Neutrophil (primary cell): ENCODE measurements around the gene LMCD1.

Experiments
- H3K27ac ChIP-seq: fragments of 200-600 bp; sonication (generic); 2 replicates; pipeline ENCODE4 v1.5.1; 2016; ENCODE audit warnings: mild to moderate bottlenecking, moderate library complexity
- H3K27me3 ChIP-seq: fragments of 200-600 bp; sonication (generic); 2 replicates; pipeline ENCODE4 v1.6.0; 2016; ENCODE audit warnings: mild to moderate bottlenecking
- H3K36me3 ChIP-seq: fragments of 200-600 bp; sonication (generic); 2 replicates; pipeline ENCODE4 v1.5.1; 2017
- H3K4me1 ChIP-seq, 2 experiments: fragments of 200-600 bp in 1 of 2; sonication (generic) in 1 of 2; 1 replicate in 1 of 2; 2 replicates in 1 of 2; pipeline versions ENCODE4 v1.5.1 to v1.6.1; 2013 to 2016; ENCODE audit warnings: low read depth in 1 of 2, low read length in 1 of 2, mild to moderate bottlenecking in 1 of 2, moderate library complexity in 1 of 2; ENCODE audit not compliant: control insufficient read depth in 1 of 2, insufficient read depth in 1 of 2
- H3K4me3 ChIP-seq, 2 experiments: fragments of 200-600 bp in 1 of 2; sonication (generic) in 1 of 2; 1 replicate in 1 of 2; 2 replicates in 1 of 2; pipeline ENCODE4 v1.5.1; 2013 to 2016; ENCODE audit warnings: low read depth in 1 of 2, low read length in 1 of 2, mild to moderate bottlenecking in 1 of 2, moderate library complexity in 1 of 2
- H3K9me3 ChIP-seq: fragments of 200-600 bp; sonication (generic); 2 replicates; pipeline ENCODE4 v1.5.1; 2016
- TF ChIP-seq, protein P1 (sequence below): fragments of 200-600 bp; sonication (generic); IDR thresholded peaks from 2 replicates; pipeline ENCODE4 v1.5.1; 2016; ENCODE audit warnings: antibody characterized with exemption

LMCD1 gene

GRCh38 chr3:8549354-8549753, 47.7 kb downstream of the LMCD1 start:
- no peak overlapping the region for H3K27ac ChIP-seq
- no peaks in the 10 kb centered on the region for H3K9me3 ChIP-seq
- no peaks in the 10 kb centered on the region for H3K36me3 ChIP-seq
- no peaks in the 10 kb centered on the region for H3K27me3 ChIP-seq
- TF ChIP-seq, protein P1, sequence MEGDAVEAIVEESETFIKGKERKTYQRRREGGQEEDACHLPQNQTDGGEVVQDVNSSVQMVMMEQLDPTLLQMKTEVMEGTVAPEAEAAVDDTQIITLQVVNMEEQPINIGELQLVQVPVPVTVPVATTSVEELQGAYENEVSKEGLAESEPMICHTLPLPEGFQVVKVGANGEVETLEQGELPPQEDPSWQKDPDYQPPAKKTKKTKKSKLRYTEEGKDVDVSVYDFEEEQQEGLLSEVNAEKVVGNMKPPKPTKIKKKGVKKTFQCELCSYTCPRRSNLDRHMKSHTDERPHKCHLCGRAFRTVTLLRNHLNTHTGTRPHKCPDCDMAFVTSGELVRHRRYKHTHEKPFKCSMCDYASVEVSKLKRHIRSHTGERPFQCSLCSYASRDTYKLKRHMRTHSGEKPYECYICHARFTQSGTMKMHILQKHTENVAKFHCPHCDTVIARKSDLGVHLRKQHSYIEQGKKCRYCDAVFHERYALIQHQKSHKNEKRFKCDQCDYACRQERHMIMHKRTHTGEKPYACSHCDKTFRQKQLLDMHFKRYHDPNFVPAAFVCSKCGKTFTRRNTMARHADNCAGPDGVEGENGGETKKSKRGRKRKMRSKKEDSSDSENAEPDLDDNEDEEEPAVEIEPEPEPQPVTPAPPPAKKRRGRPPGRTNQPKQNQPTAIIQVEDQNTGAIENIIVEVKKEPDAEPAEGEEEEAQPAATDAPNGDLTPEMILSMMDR, result no peak
- H3K4me3 ChIP-seq, result no peak overlapping the region
- no peaks in the 10 kb centered on the region for H3K4me1 ChIP-seq

GRCh38 chr3:8550611-8551010, 49.0 kb downstream of the LMCD1 start:
- H3K4me1 ChIP-seq, result no peaks in the 10 kb centered on the region
- TF ChIP-seq, protein P1, result no peak
- no peaks in the 10 kb centered on the region for H3K36me3 ChIP-seq
- no peaks in the 10 kb centered on the region for H3K9me3 ChIP-seq
- H3K4me3 ChIP-seq, result no peak overlapping the region
- H3K27ac ChIP-seq, result no peak overlapping the region
- H3K27me3 ChIP-seq, result no peaks in the 10 kb centered on the region

GRCh38 chr3:8552223-8552762, 50.7 kb downstream of the LMCD1 start:
- no peaks in the 10 kb centered on the region for H3K36me3 ChIP-seq
- H3K4me1 ChIP-seq, result no peaks in the 10 kb centered on the region
- no peak overlapping the region for H3K4me3 ChIP-seq
- no peaks in the 10 kb centered on the region for H3K27me3 ChIP-seq
- H3K27ac ChIP-seq, result no peak overlapping the region
- H3K9me3 ChIP-seq, result no peaks in the 10 kb centered on the region
- TF ChIP-seq, protein P1, result no peak

GRCh38 chr3:8553405-8553804, 51.8 kb downstream of the LMCD1 start:
- Histone ChIP-seq H3K4me3 (no peak overlapping the region), H3K9me3 (no peaks in the 10 kb centered on the region), H3K27me3 (no peaks in the 10 kb centered on the region), H3K4me1 (no peaks in the 10 kb centered on the region), H3K27ac (no peak overlapping the region), H3K36me3 (no peaks in the 10 kb centered on the region)
- TF ChIP-seq, protein P1, result no peak

DNA sequence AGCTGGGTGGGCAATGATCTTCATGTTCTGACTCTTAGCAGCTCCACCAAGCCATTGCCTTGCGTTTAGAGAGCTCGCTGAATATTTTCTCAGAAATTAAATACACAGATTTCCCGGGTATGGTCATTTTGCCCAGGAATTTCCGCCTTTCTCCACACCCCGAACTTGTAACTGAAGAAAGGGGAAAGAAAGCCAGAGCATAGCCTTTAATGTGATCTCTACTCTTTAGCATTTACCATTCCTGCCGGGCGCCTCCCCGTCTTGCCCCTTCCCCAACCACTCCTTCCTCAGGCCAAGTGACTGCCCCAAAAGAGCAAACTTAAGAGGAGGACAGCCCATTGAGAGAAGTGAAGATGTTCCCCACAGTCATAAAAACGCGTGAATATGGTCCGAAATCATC, 53.1 kb downstream of the LMCD1 start:
- no peak overlapping the region for H3K4me3 ChIP-seq
- H3K4me1 ChIP-seq, result no peaks in the 10 kb centered on the region
- H3K27me3 ChIP-seq, result no peaks in the 10 kb centered on the region
- TF ChIP-seq, protein P1, result no peak
- no peaks in the 10 kb centered on the region for H3K9me3 ChIP-seq
- H3K27ac ChIP-seq, result no peak overlapping the region
- H3K36me3 ChIP-seq, result no peaks in the 10 kb centered on the region

DNA sequence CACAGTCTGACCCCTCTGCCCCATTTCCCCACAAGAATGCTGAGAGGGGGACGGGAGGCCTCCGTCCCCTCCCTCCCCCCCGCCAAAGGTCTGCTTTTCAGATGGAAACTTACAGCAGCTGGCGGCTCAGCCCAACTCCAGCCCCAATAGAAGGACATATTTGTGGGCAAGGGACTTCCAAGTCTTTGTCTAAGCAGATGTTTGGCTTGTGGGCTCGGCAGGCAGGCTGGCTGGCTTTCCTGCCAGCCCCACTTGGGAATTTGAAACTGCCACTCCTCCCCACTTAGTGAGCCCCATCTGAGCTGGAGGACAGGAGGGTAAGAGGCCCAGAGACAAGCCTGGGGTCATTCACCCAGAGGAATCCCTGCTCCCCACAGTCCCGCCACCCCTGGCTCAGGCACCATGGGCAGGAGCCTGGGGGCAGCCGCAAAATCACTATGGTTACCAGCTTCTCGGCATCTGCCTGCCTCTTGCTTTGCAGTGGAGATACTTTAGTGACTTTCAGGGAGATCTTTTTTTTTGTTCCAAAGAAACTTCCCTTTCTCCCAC, 53.6 kb downstream of the LMCD1 start:
- TF ChIP-seq, protein P1, result no peak
- no peak overlapping the region for H3K4me3 ChIP-seq
- no peaks in the 10 kb centered on the region for H3K27me3 ChIP-seq
- no peaks in the 10 kb centered on the region for H3K4me1 ChIP-seq
- no peaks in the 10 kb centered on the region for H3K9me3 ChIP-seq
- no peaks in the 10 kb centered on the region for H3K36me3 ChIP-seq
- H3K27ac ChIP-seq, result no peak overlapping the region
